H9 (cell line): ENCODE data around the gene WDR54. TPM values are rescaled to one million over a fixed set of nuclear protein-coding genes. Genes with fewer than 3 reads are reported as not detected.

Experiments
- DNase-seq: peaks from one replicate; pipeline ENCODE4 v3.0.0-alpha.2; 2017
- H2AFZ ChIP-seq: one replicate; pipeline ENCODE4 v1.6.1; 2013; ENCODE audit warnings: mild to moderate bottlenecking, low read length, control low read depth, moderate library complexity
- H2AK5ac ChIP-seq: 2 replicates; pipeline ENCODE4 v1.6.1; 2013; ENCODE audit warnings: low read length, control low read depth, mixed read lengths; ENCODE audit not compliant: insufficient read length
- H2BK120ac ChIP-seq: one replicate; pipeline ENCODE4 v1.6.1; 2013; ENCODE audit warnings: low read depth, mild to moderate bottlenecking, low read length, control low read depth, inconsistent platforms; ENCODE audit not compliant: poor library complexity, severe bottlenecking
- H2BK12ac ChIP-seq: 2 replicates; pipeline ENCODE4 v1.6.1; 2013; ENCODE audit warnings: low read length, control low read depth, mixed read lengths, low read depth; ENCODE audit not compliant: insufficient read length
- H2BK15ac ChIP-seq: 2 replicates; pipeline ENCODE4 v1.6.1; 2013; ENCODE audit warnings: low read depth, low read length, control low read depth
- H2BK20ac ChIP-seq: one replicate; pipeline ENCODE4 v1.6.1; 2013; ENCODE audit warnings: low read depth, mild to moderate bottlenecking, low read length, control low read depth, inconsistent platforms; ENCODE audit not compliant: poor library complexity, severe bottlenecking
- H2BK5ac ChIP-seq: 2 replicates; pipeline ENCODE4 v1.6.1; 2013; ENCODE audit warnings: low read length, control low read depth, mixed read lengths; ENCODE audit not compliant: insufficient read length
- H3K14ac ChIP-seq: 2 replicates; pipeline ENCODE4 v1.6.1; 2013; ENCODE audit warnings: low read length, control low read depth; ENCODE audit not compliant: insufficient read depth
- H3K18ac ChIP-seq: 2 replicates; pipeline ENCODE4 v1.6.1; 2013; ENCODE audit warnings: low read depth, mild to moderate bottlenecking, mixed read lengths, low read length, control low read depth; ENCODE audit not compliant: insufficient read length
- H3K23ac ChIP-seq: 2 replicates; pipeline ENCODE4 v1.6.1; 2013; ENCODE audit warnings: low read length, control low read depth, mixed read lengths, low read depth; ENCODE audit not compliant: insufficient read length
- H3K23me2 ChIP-seq: 2 replicates; pipeline ENCODE4 v1.6.1; 2013; ENCODE audit warnings: low read depth, mild to moderate bottlenecking, mixed read lengths, low read length, control low read depth; ENCODE audit not compliant: insufficient read length, poor library complexity, severe bottlenecking
- H3K27ac ChIP-seq: 2 replicates; pipeline ENCODE4 v1.5.1; 2013; ENCODE audit warnings: low read length, control low read depth, mixed read lengths, low read depth; ENCODE audit not compliant: insufficient read length
- H3K27me3 ChIP-seq: 2 replicates; pipeline ENCODE4 v1.6.1; 2013; ENCODE audit warnings: low read length, control low read depth, inconsistent platforms; ENCODE audit not compliant: insufficient read depth
- H3K4ac ChIP-seq: 2 replicates; pipeline ENCODE4 v1.6.1; 2013; ENCODE audit warnings: low read depth, mild to moderate bottlenecking, control low read depth, inconsistent platforms, low read length, moderate library complexity
- H3K4me1 ChIP-seq: 2 replicates; pipeline ENCODE4 v1.6.1; 2013; ENCODE audit warnings: low read length, control low read depth, inconsistent platforms; ENCODE audit not compliant: insufficient read depth
- H3K4me2 ChIP-seq: 2 replicates; pipeline ENCODE4 v1.6.1; 2013; ENCODE audit warnings: low read length, control low read depth, mixed read lengths; ENCODE audit not compliant: insufficient read length, insufficient read depth
- H3K56ac ChIP-seq: 2 replicates; pipeline ENCODE4 v1.6.1; 2013; ENCODE audit warnings: low read depth, mild to moderate bottlenecking, mixed read lengths, low read length, control low read depth; ENCODE audit not compliant: insufficient read length
- H3K79me1 ChIP-seq: 2 replicates; pipeline ENCODE4 v1.6.1; 2013; ENCODE audit warnings: low read depth, mild to moderate bottlenecking, moderate library complexity, low read length, control low read depth, inconsistent platforms; ENCODE audit not compliant: insufficient read depth, poor library complexity, severe bottlenecking
- H3K79me2 ChIP-seq: 2 replicates; pipeline ENCODE4 v1.6.1; 2013; ENCODE audit warnings: low read length, control low read depth, inconsistent platforms; ENCODE audit not compliant: insufficient read depth
- H3K9ac ChIP-seq: 2 replicates; pipeline ENCODE4 v1.6.1; 2013; ENCODE audit warnings: low read length, control low read depth, mixed read lengths; ENCODE audit not compliant: insufficient read length; ENCODE audit errors: extremely low read depth
- H3K9me3 ChIP-seq: one replicate; pipeline ENCODE4 v1.6.1; 2013; ENCODE audit warnings: low read depth, low read length, inconsistent platforms; ENCODE audit not compliant: control insufficient read depth
- H3T11ph ChIP-seq: one replicate; pipeline ENCODE4 v1.6.1; 2013; ENCODE audit warnings: mild to moderate bottlenecking, low read length, control low read depth, inconsistent platforms
- H4K20me1 ChIP-seq: one replicate; pipeline ENCODE4 v1.6.1; 2013; ENCODE audit not compliant: control insufficient read depth, insufficient read length, insufficient read depth
- H4K5ac ChIP-seq: 2 replicates; pipeline ENCODE4 v1.6.1; 2013; ENCODE audit warnings: low read depth, mild to moderate bottlenecking, mixed read lengths, low read length, control low read depth; ENCODE audit not compliant: insufficient read length
- H4K8ac ChIP-seq: replicated peaks from 2 replicates; pipeline ENCODE4 v1.6.1; 2013; ENCODE audit warnings: low read length, control low read depth, mixed read lengths, low read depth; ENCODE audit not compliant: insufficient read length
- H4K91ac ChIP-seq: 2 replicates; pipeline ENCODE4 v1.6.1; 2013; ENCODE audit warnings: low read depth, mild to moderate bottlenecking, moderate library complexity, mixed read lengths, low read length, control low read depth; ENCODE audit not compliant: insufficient read length
- H3K27ac Mint-ChIP-seq, 3 experiments: 2 replicates in 2 of 3; 3 replicates in 1 of 3; pipeline ENCODE4 v1.8.0; 2020 to 2021; ENCODE audit warnings: mixed read lengths in 3 of 3, mild to moderate bottlenecking in 1 of 3, moderate library complexity in 1 of 3
- H3K27me3 Mint-ChIP-seq: 2 replicates; pipeline ENCODE4 v1.8.0; 2021; ENCODE audit warnings: low read depth, mild to moderate bottlenecking, moderate library complexity, mixed read lengths
- H3K36me3 Mint-ChIP-seq, 3 experiments: 2 replicates in 2 of 3; 3 replicates in 1 of 3; pipeline ENCODE4 v1.8.0; 2020 to 2021; ENCODE audit warnings: low read depth in 3 of 3, mixed read lengths in 3 of 3; ENCODE audit not compliant: insufficient read depth in 1 of 3
- H3K4me1 Mint-ChIP-seq, 2 experiments: 2 replicates each; pipeline ENCODE4 v1.8.0; 2020; ENCODE audit warnings: mixed read lengths in 2 of 2
- H3K4me3 Mint-ChIP-seq, 2 experiments: 2 replicates in 1 of 2; 3 replicates in 1 of 2; pipeline ENCODE4 v1.8.0; 2020 to 2021; ENCODE audit warnings: mild to moderate bottlenecking in 2 of 2, mixed read lengths in 2 of 2, moderate library complexity in 1 of 2
- H3K9me3 Mint-ChIP-seq, 2 experiments: 2 replicates in 1 of 2; 3 replicates in 1 of 2; pipeline ENCODE4 v1.8.0; 2020; ENCODE audit warnings: mild to moderate bottlenecking in 2 of 2, mixed read lengths in 2 of 2, moderate library complexity in 1 of 2
- WGBS: extraction: QIAGEN DNeasy Blood & Tissue Kit; methylation state at CpG from one replicate; pipeline ENCODE4 v1.1.7; 2013; ENCODE audit warnings: missing lambda C conversion rate, low lambda C conversion rate, mixed read lengths; ENCODE audit not compliant: insufficient read length; ENCODE audit errors: extremely low coverage; 5-methylcytosine and 5-hydroxymethylcytosine counted together
- total RNA-seq: library from RNA; stranded (reverse); gene quantifications from 2 replicates; pipeline ENCODE4 v1.2.1, GENCODE V29; 2021
- TF ChIP-seq, protein P1 (sequence below): fragments of 200-600 bp; sonication (generic); conservative IDR thresholded peaks from 3 replicates; pipeline ENCODE4 v1.8.0; 2021; ENCODE audit warnings: antibody characterized with exemption, mild to moderate bottlenecking

Gene WDR54
- total RNA-seq, 1 experiment from 2014 or later = 66.4 TPM

DNA sequence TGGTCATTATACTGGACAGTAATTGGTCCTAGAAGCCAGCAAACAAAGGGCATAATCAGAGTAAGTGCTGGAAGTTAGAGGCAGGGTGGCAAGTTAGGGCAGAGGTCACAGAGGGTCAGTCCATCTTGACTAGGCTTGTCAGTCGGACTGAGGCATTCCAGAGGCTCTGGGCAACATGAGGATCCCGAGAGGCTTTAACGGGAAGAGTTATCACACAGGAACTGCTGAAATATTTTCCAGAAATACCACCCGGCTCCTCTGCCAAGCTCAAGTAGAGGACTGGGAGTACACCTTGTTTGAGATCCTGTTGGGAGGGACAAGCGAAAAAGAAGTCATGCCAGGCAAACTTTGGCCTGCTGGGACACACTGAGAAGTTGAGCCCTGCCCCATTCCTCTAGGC lies 13.8 kb upstream of the WDR54 start:
- DNase-seq = no peak
- Histone ChIP-seq H3K27ac (no peak overlapping the region), H2AFZ (no peak overlapping the region), H4K91ac (no peak overlapping the region), H3T11ph (no peak overlapping the region), H2BK5ac (no peak overlapping the region), H3K79me2 (no peaks in the 10 kb centered on the region), H3K9me3 (no peaks in the 10 kb centered on the region), H3K23me2 (no peaks in the 10 kb centered on the region), H3K18ac (no peak overlapping the region), H3K14ac (no peak overlapping the region), H4K20me1 (no peaks in the 10 kb centered on the region), H3K4me2 (no peak overlapping the region), H2BK120ac (no peak overlapping the region), H4K8ac (no peak overlapping the region), H3K9ac (no peak overlapping the region), H3K4me1 (no peaks in the 10 kb centered on the region), H3K27me3 (no peaks in the 10 kb centered on the region), H3K56ac (no peak overlapping the region), H2BK20ac (no peak overlapping the region), H2AK5ac (no peak overlapping the region), H2BK15ac (no peak overlapping the region), H3K79me1 (no peaks in the 10 kb centered on the region), H3K23ac (no peak overlapping the region), H3K4ac (no peak overlapping the region), H4K5ac (no peak overlapping the region), H2BK12ac (no peak overlapping the region)
- no peaks in the 10 kb centered on the region for H3K4me1 Mint-ChIP-seq
- no peaks in the 10 kb centered on the region for H3K36me3 Mint-ChIP-seq
- H3K27me3 Mint-ChIP-seq = peaks cover 17% of the 10 kb centered on the region
- no CpG with 5 or more reads among the region's 5 CpGs for WGBS
- TF ChIP-seq, protein P1, sequence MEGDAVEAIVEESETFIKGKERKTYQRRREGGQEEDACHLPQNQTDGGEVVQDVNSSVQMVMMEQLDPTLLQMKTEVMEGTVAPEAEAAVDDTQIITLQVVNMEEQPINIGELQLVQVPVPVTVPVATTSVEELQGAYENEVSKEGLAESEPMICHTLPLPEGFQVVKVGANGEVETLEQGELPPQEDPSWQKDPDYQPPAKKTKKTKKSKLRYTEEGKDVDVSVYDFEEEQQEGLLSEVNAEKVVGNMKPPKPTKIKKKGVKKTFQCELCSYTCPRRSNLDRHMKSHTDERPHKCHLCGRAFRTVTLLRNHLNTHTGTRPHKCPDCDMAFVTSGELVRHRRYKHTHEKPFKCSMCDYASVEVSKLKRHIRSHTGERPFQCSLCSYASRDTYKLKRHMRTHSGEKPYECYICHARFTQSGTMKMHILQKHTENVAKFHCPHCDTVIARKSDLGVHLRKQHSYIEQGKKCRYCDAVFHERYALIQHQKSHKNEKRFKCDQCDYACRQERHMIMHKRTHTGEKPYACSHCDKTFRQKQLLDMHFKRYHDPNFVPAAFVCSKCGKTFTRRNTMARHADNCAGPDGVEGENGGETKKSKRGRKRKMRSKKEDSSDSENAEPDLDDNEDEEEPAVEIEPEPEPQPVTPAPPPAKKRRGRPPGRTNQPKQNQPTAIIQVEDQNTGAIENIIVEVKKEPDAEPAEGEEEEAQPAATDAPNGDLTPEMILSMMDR = no peak
- H3K27ac Mint-ChIP-seq = no peak overlapping the region
- H3K9me3 Mint-ChIP-seq = no peaks in the 10 kb centered on the region
- no peak overlapping the region for H3K4me3 Mint-ChIP-seq
